ENCODE results near the gene MDH2.
"Not testable (repeated sequence)": the region's sequence is repeated elsewhere in the genome, so short reads cannot be mapped to it uniquely, and the experiment has no call there.

Gene MDH2

GRCh38 chr7:76106893-76107292 lies 59.0 kb downstream of the MDH2 start:
- TF ChIP-seq ZNF274 (IDR thresholded peaks at IDR 0.05; ENCODE audit: low read depth, low read length) = no peak
- no peak overlapping the region for H3K4me3 ChIP-seq (ENCODE audit: low read length)

- no peak overlapping the region for H3K4me3 ChIP-seq (ENCODE audit: low read length)
- no peak for TF ChIP-seq ZNF274 (IDR thresholded peaks at IDR 0.05; ENCODE audit: low read depth, low read length)
Measured at GRCh38 chr7:76108540-76109233, 60.8 kb downstream of the MDH2 start.

GRCh38 chr7:76113042-76113630 lies 65.2 kb downstream of the MDH2 start:
- H3K4me3 ChIP-seq (ENCODE audit: low read length) = not testable (repeated sequence)

GRCh38 chr7:76114742-76115141 lies 66.8 kb downstream of the MDH2 start:
- H3K4me3 ChIP-seq (ENCODE audit: low read length) = not testable (repeated sequence)
